HK-2 (cell line): ENCODE measurements around the gene MYOZ1.
"Not testable (repeated sequence)": the region's sequence is repeated elsewhere in the genome, so short reads cannot be mapped to it uniquely, and the experiment has no call there.

ENCODE experiments used
- DNase-seq: peaks from one replicate; pipeline ENCODE4 v3.0.0-alpha.2; 2018; ENCODE audit not compliant: unreplicated experiment

Gene MYOZ1

GRCh38 chr10:73647875-73648651 is 6.8 kb upstream of the MYOZ1 start:
- DNase-seq = no peak

DNA sequence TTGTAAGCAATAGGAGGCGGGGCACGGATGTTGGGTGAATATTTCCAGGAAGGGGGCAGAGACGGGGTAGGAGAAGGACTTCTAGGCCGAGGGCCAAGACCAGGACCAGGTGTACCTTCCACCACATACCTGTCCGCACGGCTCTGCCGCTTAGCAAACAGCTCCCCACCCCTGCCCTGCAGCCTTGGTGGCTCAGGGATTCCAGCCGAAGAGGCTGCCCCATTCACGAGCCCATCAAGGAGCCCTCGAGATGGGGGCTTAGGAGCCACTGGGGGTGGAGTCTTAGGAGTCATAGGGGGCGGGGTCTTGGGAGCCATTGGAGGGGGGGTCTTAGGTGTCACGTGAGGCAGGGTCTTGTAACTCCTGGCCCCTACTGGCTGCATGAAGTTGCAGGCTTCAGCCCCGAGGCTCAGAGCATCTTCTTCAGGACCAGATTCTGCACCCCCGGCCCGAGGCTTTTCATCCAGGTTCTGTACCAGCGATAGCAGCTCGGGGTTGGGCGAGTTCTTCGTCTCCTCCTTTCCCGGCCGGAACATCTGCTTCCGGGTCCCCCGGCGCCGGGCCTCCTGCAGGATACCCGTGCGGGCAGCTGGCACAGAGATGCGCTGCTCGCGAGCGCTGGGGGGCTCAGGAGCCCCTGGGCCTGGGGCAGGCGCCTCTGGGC is 6.1 kb upstream of the MYOZ1 start:
- no peak for DNase-seq

- no peak for DNase-seq
Measured at GRCh38 chr10:73646598-73647041, 5.3 kb upstream of the MYOZ1 start.

DNA sequence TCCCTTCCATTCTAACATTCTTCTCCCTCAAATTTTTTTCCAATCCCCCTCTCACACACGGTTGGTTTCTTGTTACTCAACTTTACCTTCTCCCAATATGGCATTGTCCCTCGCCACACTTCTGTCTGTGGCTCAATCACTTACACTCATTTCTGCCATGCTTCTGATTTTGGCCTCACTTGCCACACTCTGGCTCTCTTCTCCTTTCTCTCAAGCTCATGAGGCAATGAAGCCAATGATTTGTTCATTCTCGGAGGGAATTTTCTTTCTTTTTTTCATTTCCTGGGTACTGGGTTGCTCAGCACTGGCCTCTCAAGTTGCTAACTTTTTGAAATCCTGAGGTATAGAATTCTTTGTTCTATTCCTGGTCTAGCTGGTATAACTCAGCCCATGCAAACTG is 4.0 kb upstream of the MYOZ1 start:
- DNase-seq = no peak

DNA sequence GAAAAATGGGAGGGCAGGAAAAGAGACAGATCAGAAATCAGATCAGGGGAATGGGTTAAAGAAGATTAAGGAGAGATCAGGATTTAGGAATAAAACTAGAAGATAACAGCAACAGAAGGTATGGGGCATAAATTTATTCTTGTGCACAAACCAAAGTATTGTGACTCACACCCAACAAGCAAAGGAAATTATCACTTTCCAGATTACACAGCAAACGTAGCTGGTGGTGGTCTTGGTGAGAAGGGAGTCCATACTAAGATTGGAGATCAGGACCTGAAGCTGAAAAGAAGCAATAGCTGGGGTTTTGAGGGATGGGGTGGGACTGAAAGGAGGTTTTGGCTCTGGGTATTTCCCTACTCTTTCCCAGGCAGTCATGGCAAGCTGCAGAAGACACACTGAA is 3.5 kb upstream of the MYOZ1 start:
- DNase-seq = no peak

GRCh38 chr10:73644015-73644743 is 2.9 kb upstream of the MYOZ1 start:
- DNase-seq = peak; percentile 62

DNA sequence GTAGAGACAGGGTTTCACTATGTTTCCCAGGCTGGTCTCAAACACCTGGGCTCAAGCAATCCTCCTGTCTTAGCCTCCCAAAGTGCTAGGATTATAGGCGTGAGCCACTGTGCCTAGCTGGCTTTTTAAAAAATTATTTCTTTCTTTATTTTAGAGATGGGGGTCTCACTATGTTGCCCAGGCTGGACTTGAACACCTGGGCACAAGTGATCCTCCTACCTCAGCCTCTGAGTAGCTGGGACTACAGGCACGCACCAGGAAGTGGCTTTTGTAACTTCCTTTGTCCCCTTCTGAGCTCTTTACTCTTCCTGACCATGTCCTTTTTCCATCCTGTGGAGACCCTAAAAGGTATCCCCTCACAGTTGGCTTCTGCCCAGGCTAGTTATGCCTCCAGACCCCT is 2.1 kb upstream of the MYOZ1 start:
- no peak for DNase-seq

- DNase-seq = no peak
Measured at GRCh38 chr10:73639286-73639685, 2.0 kb downstream of the MYOZ1 start.

- DNase-seq = no peak
Measured at GRCh38 chr10:73635781-73636180, 5.5 kb downstream of the MYOZ1 start.

DNA sequence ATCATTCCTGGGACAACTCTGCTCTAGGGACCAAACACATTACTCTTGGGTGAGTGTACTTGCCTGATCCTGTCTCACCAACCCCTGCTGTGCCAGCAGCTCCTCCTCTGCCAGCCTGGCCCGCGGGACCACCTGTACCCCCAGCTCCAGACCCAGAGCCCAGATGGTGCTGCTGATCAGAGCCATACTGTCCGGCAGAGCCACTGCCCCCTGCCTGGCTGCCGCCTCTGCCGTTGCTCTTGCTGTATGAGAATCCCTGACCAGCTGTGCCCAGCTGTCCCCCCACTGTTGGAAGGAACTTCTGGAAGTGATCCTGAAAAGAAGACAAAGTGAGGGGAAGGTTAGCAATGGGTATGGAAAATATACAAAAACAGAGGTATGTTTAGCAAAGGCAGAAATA is 6.9 kb downstream of the MYOZ1 start:
- DNase-seq = no peak

GRCh38 chr10:73629165-73629564 is 12.1 kb downstream of the MYOZ1 start:
- no peak for DNase-seq

DNA sequence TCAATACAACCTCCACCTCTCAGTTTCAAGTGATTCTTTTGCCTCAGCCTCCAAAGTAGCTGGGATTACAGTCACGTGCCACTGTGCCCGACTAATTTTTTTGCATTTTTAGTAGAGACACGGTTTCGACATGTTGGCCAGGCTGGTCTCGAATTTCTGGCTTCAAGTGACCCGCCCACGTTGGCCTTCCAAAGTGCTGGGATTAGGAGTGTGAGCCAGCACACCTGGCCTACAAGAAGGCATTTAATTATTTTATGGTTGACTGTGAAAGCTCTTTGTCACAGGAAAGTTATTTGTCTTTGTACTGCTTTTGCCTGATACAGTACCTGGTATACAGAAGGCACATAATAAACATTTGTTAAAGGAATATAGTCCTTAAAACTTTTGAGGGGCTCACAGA is 12.9 kb downstream of the MYOZ1 start:
- no peak for DNase-seq

- no peak for DNase-seq
Measured at GRCh38 chr10:73627300-73627699, 14.0 kb downstream of the MYOZ1 start.

- peak; percentile 93 for DNase-seq
Measured at GRCh38 chr10:73625884-73626752, 15.2 kb downstream of the MYOZ1 start.

DNA sequence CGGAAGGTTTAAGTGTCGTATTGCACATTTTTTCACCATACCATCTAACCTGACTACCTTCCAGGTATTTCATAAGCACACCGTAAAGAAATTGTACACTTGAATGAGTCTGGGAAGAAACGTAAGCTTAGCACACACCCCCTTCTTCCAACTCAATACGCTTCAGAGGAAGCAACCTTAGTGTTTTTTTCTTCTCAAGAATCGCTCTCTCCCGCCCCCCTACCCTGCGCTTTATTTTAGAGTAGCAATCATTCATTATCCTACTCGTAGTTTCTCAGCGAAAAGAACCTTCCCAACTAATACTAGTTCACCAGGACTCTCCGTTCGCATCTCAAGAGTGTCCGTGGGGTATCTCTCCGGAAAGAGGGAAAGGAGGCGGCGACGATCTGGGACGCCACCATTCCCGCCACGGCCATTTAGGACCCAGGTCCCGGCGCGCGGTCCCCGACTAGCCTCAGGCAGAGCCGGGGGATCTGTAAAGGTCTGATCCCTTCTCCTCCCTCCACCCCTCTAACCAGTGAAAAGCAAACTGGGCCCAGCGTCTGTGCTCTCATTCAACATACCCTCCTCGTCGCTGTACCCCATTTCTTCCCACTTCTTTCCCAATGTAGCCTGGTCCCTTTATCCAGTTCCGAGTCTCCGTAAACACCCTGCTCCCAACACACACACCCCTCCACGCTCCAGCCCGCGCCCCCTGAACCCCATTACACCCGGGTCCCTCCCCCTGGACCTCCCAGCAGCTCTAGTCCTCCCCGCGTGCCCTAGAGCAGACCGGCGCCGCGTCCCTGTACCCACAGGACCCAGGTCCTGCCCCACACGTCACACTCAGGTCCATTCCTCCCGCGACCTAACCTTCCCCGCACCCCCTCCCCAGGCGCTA is 16.0 kb downstream of the MYOZ1 start:
- peak; percentile 49 for DNase-seq

GRCh38 chr10:73623056-73623455 is 18.2 kb downstream of the MYOZ1 start:
- DNase-seq = peak; percentile 40

DNA sequence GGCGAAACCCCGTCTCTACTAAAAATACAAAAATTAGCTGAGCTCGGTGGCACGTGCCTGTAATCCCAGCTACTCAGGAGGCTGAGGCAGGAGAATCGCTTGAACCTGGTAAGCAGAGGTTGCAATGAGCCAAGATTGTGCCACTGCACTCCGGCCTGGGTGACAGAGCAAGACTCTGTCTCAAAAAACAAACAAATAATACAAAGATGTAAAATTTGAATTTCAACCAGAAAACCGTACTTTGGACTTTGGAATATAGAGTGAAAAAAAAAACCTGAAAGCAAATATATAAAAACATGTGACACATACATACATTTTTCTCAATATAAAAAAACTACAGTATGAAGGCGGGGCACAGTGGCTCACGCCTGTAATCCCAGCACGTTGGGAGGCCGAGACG is 20.3 kb downstream of the MYOZ1 start:
- DNase-seq = not testable (repeated sequence)

DNA sequence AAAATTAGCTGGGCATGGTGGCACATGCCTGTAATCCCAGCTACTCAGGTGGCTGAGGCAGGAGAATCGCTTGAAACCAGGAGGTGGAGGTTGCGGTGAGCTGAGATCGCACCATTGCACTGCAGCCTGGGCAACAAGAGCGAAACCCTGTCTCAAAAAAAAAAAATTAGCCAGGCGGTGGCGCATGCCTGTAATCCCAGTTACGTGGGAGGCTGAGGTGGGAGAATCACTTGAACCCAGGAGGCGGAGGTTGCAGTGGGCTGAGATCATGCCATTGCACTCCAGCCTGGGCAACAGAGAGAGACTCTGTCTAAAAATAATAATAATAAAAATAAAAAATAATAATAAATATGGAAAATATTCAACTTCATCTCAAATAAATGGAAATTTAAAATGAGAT is 24.1 kb downstream of the MYOZ1 start:
- DNase-seq = not testable (repeated sequence)

- DNase-seq = no peak
Measured at GRCh38 chr10:73614720-73615119, 26.6 kb downstream of the MYOZ1 start.

GRCh38 chr10:73609116-73609515 is 32.2 kb downstream of the MYOZ1 start:
- no peak for DNase-seq

GRCh38 chr10:73601486-73601921 is 39.8 kb downstream of the MYOZ1 start:
- DNase-seq = peak; percentile 54
